ENCODE measurements around the gene WDFY2. TPM values are rescaled to one million over a fixed set of nuclear protein-coding genes. Genes with fewer than 3 reads are reported as not detected.

The WDFY2 gene
- total and polyA plus RNA-seq, 2 of the 13 experiments (the other 11 are each of a cell fraction or from before 2014, with no cell fraction given), result 22.6 to 27.0 TPM

GRCh38 chr13:51599444-51600176 is 15.3 kb downstream of the WDFY2 start (continued):
- no peak for TF ChIP-seq ZMAT5 (CRISPR knock-in tag; IDR thresholded peaks at IDR 0.05; ENCODE audit: borderline replicate concordance, low read depth)
- TF ChIP-seq REL (CRISPR knock-in tag; conservative IDR thresholded peaks at IDR 0.05), result no peak
- TF ChIP-seq ZNF740 (CRISPR knock-in tag; IDR thresholded peaks at IDR 0.05), result no peak

GRCh38 chr13:51600703-51601102 is 16.4 kb downstream of the WDFY2 start:
- Histone ChIP-seq H4K20me1 (ENCODE audit: insufficient read depth, low read length) (peaks cover 11% of the 10 kb centered on the region), H2AFZ (ENCODE audit: low read length) (no peak overlapping the region), H3K79me2 (ENCODE audit: insufficient read depth, low read length) (peaks cover 94% of the 10 kb centered on the region), H3K9ac (ENCODE audit: insufficient read depth, low read depth, low read length) (no peak overlapping the region), H3K4me2 (ENCODE audit: low read depth, low read length) (no peak overlapping the region), H3K27ac (ENCODE audit: extremely low read length, insufficient read depth, low read length) (no peak overlapping the region), H3K36me3 (replicated peaks in 1 of 2; ENCODE audit: control insufficient read depth in 1 of 2, insufficient read depth in 2 of 2, low read length in 2 of 2) (peaks cover 4 to 14% of the 10 kb centered on the region in 2 experiments; a peak in 3 of 5 replicates), H3K9me3 (ENCODE audit: low read length) (no peaks in the 10 kb centered on the region), H3K4me3 (replicated peaks in 1 of 3; ENCODE audit: insufficient read depth in 1 of 3, low read depth in 2 of 3, low read length in 3 of 3) (no peak overlapping the region), H3K4me1 (ENCODE audit: insufficient read depth, low read length) (peaks cover 78% of the 10 kb centered on the region), H3K27me3 (ENCODE audit: control insufficient read depth in 1 of 2, insufficient read depth in 2 of 2, low read length in 2 of 2) (no peaks in the 10 kb centered on the region)
- FAIRE-seq (no peak), DNase-seq (ENCODE audit: low spot score) (no peak), ATAC-seq (no peak)
- WGBS (ENCODE audit: low lambda C conversion rate), result 91% methylated on average over 3 of the region's 3 CpGs
- intact Hi-C loops (cut with micrococcal nuclease; ENCODE audit: unreplicated experiment) (no loop called here), in situ Hi-C loops (cut with HindIII; ENCODE audit: extremely low pct_ligation_motif_present, low pct_unique_long_range_greater_than_20kb) (no loop called here)
- no TSS peak for BruUV-seq (replicated peaks)
- ChIA-PET CTCF (ENCODE audit: low intra/inter-chr PET ratio, low total read pairs) (no interaction called here), POLR2A (no interaction called here)
- TF ChIP-seq ERF (CRISPR knock-in tag; IDR thresholded peaks at IDR 0.05) (no peak), RBM22 (optimal IDR thresholded peaks at IDR 0.05; ENCODE audit: low read length) (peak; percentile 37), ZNF382 (CRISPR knock-in tag; IDR thresholded peaks at IDR 0.05; ENCODE audit: borderline replicate concordance) (no peak)
- TF ChIP-seq, protein P1, sequence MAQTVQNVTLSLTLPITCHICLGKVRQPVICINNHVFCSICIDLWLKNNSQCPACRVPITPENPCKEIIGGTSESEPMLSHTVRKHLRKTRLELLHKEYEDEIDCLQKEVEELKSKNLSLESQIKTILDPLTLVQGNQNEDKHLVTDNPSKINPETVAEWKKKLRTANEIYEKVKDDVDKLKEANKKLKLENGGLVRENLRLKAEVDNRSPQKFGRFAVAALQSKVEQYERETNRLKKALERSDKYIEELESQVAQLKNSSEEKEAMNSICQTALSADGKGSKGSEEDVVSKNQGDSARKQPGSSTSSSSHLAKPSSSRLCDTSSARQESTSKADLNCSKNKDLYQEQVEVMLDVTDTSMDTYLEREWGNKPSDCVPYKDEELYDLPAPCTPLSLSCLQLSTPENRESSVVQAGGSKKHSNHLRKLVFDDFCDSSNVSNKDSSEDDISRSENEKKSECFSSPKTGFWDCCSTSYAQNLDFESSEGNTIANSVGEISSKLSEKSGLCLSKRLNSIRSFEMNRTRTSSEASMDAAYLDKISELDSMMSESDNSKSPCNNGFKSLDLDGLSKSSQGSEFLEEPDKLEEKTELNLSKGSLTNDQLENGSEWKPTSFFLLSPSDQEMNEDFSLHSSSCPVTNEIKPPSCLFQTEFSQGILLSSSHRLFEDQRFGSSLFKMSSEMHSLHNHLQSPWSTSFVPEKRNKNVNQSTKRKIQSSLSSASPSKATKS (CRISPR knock-in tag; IDR thresholded peaks at IDR 0.05), result no peak

All from HepG2 (cell line).